ENCODE data around the gene NXT1. TPM values are rescaled to one million over a fixed set of nuclear protein-coding genes. Genes with fewer than 3 reads are reported as not detected.

NXT1 gene
- polyA plus RNA-seq, 1 of the 3 experiments (the other 2 are of a cell fraction), result 28.2 TPM

DNA sequence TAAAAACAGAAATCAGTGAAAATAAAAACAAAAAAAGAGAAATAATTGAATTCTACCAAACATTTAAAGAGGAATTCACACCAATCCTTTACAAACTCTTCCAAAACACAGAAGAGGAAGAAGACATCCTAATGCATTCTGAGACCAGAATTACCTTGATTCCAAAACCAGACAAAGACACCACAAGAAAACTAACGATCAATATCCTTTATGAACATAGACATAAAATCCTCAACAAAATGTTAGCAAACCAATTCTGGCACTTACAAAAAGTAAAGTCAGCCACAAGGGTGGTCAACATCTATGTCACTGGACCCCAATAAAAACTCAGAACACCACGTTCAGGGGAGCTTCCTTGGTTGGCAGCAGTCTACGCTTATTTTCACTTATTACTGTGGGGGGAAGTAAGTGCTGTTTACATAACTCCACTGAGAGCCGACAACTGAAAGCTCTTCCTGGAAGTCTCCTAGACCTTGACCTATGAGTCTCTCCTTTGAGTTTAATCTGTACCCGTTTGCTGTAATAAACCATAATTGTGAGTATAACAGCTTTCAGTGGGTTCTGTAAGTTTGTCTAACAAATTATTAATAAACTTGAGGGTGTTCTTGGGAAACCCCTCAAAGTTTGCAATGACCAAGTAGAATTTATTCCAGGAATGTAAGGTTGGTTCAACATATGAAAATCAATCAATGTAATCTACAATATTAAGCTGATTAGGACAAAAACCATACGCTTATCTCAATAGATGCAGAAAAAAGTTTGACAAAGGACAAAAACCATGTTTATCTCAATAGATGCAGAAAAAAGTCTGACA lies 35.9 kb downstream of the NXT1 start:
- no peak for DNase-seq
- WGBS (ENCODE audit: low lambda C conversion rate), result 94% methylated on average over 6 of the region's 6 CpGs
- TF ChIP-seq TEAD4 (IDR thresholded peaks at IDR 0.05; ENCODE audit: borderline replicate concordance, insufficient read depth) (no peak), SIN3A (IDR thresholded peaks at IDR 0.05; ENCODE audit: borderline replicate concordance, low read depth, low read length) (no peak)
- TF ChIP-seq, protein P1, sequence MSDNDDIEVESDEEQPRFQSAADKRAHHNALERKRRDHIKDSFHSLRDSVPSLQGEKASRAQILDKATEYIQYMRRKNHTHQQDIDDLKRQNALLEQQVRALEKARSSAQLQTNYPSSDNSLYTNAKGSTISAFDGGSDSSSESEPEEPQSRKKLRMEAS (IDR thresholded peaks at IDR 0.05; ENCODE audit: low read depth), result no peak
- H3F3A ChIP-seq (replicated peaks; ENCODE audit: insufficient read depth), result no peaks in the 10 kb centered on the region
- H4K20me1 ChIP-seq (ENCODE audit: insufficient read depth), result no peaks in the 10 kb centered on the region
- H3K4me1 ChIP-seq (ENCODE audit: control insufficient read depth in 1 of 2, insufficient read depth in 2 of 2, low read depth in 1 of 2, low read length in 1 of 2), result no peaks in the 10 kb centered on the region
- peaks cover 14 to 46% of the 10 kb centered on the region in 2 experiments for H3K36me3 ChIP-seq (replicated peaks in 1 of 2; ENCODE audit: control insufficient read depth in 1 of 2, insufficient read depth in 2 of 2, low read length in 1 of 2)
- no peak overlapping the region for H2AFZ ChIP-seq (ENCODE audit: low read depth)
- H3K9me2 ChIP-seq, result no peaks in the 10 kb centered on the region
- no peak overlapping the region for H3K4me3 ChIP-seq (ENCODE audit: low read depth in 2 of 2, low read length in 1 of 2)
- CTCF ChIA-PET, result no interaction called here
- 0 out of 2 replicates have a peak, but pooled peaks cover 3% of the 10 kb centered on the region for H3K9me3 ChIP-seq
- no peak overlapping the region for H3K27ac ChIP-seq (ENCODE audit: low read depth in 2 of 2, low read length in 1 of 2)
- H3K9ac ChIP-seq, result no peak overlapping the region
- no peaks in the 10 kb centered on the region for H3K27me3 ChIP-seq (ENCODE audit: insufficient read depth)
- no peak overlapping the region for H3K4me2 ChIP-seq
- no peaks in the 10 kb centered on the region for H3K79me2 ChIP-seq (ENCODE audit: insufficient read depth)
- POLR2A ChIA-PET, result interaction anchor here (0.6 kb wide), 1 partner anchor 9 kb away, joined by 3 read pairs; no protein-coding TSS in a partner anchor

DNA sequence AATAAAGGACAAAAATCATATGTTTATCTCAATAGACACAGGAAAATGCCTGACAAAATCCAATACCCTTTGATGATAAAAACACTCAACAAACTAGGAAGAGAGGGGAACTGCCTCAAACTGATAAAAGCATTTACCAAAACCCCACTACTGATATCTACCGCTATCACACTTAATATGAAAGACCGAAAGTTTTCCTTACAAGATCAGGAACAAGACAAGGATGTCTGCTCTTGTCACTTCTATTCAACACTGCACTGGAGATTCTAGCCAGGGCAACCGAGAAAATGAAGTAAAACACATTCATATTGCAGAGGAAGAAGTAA lies 36.5 kb downstream of the NXT1 start:
- no peaks in the 10 kb centered on the region for H3K27me3 ChIP-seq (ENCODE audit: insufficient read depth)
- WGBS (ENCODE audit: low lambda C conversion rate), result 87% methylated on average over 3 of the region's 3 CpGs
- no peaks in the 10 kb centered on the region for H3K4me1 ChIP-seq (ENCODE audit: control insufficient read depth in 1 of 2, insufficient read depth in 2 of 2, low read depth in 1 of 2, low read length in 1 of 2)
- H3K9ac ChIP-seq, result no peak overlapping the region
- no peaks in the 10 kb centered on the region for H3F3A ChIP-seq (replicated peaks; ENCODE audit: insufficient read depth)
- H4K20me1 ChIP-seq (ENCODE audit: insufficient read depth), result no peaks in the 10 kb centered on the region
- POLR2A ChIA-PET, result no interaction called here
- H3K27ac ChIP-seq (ENCODE audit: low read depth in 2 of 2, low read length in 1 of 2), result no peak overlapping the region
- no peak for DNase-seq
- H3K9me3 ChIP-seq, result 0 out of 2 replicates have a peak, but pooled peaks cover 3% of the 10 kb centered on the region
- H3K36me3 ChIP-seq (replicated peaks in 1 of 2; ENCODE audit: control insufficient read depth in 1 of 2, insufficient read depth in 2 of 2, low read length in 1 of 2), result peaks cover 19 to 46% of the 10 kb centered on the region in 2 experiments
- H3K4me2 ChIP-seq, result no peak overlapping the region
- H2AFZ ChIP-seq (ENCODE audit: low read depth), result no peak overlapping the region
- H3K9me2 ChIP-seq, result no peaks in the 10 kb centered on the region
- no peaks in the 10 kb centered on the region for H3K79me2 ChIP-seq (ENCODE audit: insufficient read depth)
- no peak overlapping the region for H3K4me3 ChIP-seq (ENCODE audit: low read depth in 2 of 2, low read length in 1 of 2)
- CTCF ChIA-PET, result no interaction called here
- TF ChIP-seq, protein P2, sequence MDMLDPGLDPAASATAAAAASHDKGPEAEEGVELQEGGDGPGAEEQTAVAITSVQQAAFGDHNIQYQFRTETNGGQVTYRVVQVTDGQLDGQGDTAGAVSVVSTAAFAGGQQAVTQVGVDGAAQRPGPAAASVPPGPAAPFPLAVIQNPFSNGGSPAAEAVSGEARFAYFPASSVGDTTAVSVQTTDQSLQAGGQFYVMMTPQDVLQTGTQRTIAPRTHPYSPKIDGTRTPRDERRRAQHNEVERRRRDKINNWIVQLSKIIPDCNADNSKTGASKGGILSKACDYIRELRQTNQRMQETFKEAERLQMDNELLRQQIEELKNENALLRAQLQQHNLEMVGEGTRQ (IDR thresholded peaks at IDR 0.05; ENCODE audit: borderline replicate concordance, low read depth, low read length), result no peak
- TF ChIP-seq, protein P3, sequence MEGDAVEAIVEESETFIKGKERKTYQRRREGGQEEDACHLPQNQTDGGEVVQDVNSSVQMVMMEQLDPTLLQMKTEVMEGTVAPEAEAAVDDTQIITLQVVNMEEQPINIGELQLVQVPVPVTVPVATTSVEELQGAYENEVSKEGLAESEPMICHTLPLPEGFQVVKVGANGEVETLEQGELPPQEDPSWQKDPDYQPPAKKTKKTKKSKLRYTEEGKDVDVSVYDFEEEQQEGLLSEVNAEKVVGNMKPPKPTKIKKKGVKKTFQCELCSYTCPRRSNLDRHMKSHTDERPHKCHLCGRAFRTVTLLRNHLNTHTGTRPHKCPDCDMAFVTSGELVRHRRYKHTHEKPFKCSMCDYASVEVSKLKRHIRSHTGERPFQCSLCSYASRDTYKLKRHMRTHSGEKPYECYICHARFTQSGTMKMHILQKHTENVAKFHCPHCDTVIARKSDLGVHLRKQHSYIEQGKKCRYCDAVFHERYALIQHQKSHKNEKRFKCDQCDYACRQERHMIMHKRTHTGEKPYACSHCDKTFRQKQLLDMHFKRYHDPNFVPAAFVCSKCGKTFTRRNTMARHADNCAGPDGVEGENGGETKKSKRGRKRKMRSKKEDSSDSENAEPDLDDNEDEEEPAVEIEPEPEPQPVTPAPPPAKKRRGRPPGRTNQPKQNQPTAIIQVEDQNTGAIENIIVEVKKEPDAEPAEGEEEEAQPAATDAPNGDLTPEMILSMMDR (IDR thresholded peaks at IDR 0.05), result no peak
- TF ChIP-seq RFX5 (IDR thresholded peaks at IDR 0.05; ENCODE audit: low read length) (no peak), EP300 (IDR thresholded peaks at IDR 0.05; ENCODE audit: borderline replicate concordance in 1 of 2, low read depth in 1 of 2, low read length in 1 of 2) (no peak), FOXM1 (IDR thresholded peaks at IDR 0.05; ENCODE audit: low read depth) (no peak), YY1 (IDR thresholded peaks at IDR 0.05; ENCODE audit: low read depth) (no peak), FOXJ3 (CRISPR knock-in tag; IDR thresholded peaks at IDR 0.05) (no peak), SIN3A (IDR thresholded peaks at IDR 0.05; ENCODE audit: borderline replicate concordance, low read depth, low read length) (no peak)
- TF ChIP-seq, protein P4, sequence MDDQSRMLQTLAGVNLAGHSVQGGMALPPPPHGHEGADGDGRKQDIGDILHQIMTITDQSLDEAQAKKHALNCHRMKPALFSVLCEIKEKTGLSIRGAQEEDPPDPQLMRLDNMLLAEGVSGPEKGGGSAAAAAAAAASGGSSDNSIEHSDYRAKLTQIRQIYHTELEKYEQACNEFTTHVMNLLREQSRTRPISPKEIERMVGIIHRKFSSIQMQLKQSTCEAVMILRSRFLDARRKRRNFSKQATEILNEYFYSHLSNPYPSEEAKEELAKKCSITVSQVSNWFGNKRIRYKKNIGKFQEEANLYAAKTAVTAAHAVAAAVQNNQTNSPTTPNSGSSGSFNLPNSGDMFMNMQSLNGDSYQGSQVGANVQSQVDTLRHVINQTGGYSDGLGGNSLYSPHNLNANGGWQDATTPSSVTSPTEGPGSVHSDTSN (IDR thresholded peaks at IDR 0.05), result no peak
- TF ChIP-seq, protein P5, sequence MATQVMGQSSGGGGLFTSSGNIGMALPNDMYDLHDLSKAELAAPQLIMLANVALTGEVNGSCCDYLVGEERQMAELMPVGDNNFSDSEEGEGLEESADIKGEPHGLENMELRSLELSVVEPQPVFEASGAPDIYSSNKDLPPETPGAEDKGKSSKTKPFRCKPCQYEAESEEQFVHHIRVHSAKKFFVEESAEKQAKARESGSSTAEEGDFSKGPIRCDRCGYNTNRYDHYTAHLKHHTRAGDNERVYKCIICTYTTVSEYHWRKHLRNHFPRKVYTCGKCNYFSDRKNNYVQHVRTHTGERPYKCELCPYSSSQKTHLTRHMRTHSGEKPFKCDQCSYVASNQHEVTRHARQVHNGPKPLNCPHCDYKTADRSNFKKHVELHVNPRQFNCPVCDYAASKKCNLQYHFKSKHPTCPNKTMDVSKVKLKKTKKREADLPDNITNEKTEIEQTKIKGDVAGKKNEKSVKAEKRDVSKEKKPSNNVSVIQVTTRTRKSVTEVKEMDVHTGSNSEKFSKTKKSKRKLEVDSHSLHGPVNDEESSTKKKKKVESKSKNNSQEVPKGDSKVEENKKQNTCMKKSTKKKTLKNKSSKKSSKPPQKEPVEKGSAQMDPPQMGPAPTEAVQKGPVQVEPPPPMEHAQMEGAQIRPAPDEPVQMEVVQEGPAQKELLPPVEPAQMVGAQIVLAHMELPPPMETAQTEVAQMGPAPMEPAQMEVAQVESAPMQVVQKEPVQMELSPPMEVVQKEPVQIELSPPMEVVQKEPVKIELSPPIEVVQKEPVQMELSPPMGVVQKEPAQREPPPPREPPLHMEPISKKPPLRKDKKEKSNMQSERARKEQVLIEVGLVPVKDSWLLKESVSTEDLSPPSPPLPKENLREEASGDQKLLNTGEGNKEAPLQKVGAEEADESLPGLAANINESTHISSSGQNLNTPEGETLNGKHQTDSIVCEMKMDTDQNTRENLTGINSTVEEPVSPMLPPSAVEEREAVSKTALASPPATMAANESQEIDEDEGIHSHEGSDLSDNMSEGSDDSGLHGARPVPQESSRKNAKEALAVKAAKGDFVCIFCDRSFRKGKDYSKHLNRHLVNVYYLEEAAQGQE (IDR thresholded peaks at IDR 0.05; ENCODE audit: low read depth, low read length), result no peak
- TF ChIP-seq, protein P6, sequence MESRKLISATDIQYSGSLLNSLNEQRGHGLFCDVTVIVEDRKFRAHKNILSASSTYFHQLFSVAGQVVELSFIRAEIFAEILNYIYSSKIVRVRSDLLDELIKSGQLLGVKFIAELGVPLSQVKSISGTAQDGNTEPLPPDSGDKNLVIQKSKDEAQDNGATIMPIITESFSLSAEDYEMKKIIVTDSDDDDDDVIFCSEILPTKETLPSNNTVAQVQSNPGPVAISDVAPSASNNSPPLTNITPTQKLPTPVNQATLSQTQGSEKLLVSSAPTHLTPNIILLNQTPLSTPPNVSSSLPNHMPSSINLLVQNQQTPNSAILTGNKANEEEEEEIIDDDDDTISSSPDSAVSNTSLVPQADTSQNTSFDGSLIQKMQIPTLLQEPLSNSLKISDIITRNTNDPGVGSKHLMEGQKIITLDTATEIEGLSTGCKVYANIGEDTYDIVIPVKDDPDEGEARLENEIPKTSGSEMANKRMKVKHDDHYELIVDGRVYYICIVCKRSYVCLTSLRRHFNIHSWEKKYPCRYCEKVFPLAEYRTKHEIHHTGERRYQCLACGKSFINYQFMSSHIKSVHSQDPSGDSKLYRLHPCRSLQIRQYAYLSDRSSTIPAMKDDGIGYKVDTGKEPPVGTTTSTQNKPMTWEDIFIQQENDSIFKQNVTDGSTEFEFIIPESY (IDR thresholded peaks at IDR 0.05; ENCODE audit: borderline replicate concordance, low read depth), result no peak
- TF ChIP-seq, protein P1 (IDR thresholded peaks at IDR 0.05; ENCODE audit: low read depth), result no peak

All from SK-N-SH (cell line).